OCI-LY7 (cell line): ENCODE data around the gene PVALEF.

ENCODE experiments used
- CTCF ChIP-seq: fragments of 200-600 bp; sonication (generic); conservative IDR thresholded peaks from 2 replicates; pipeline ENCODE4 v1.5.1; 2014; ENCODE audit warnings: mild to moderate bottlenecking, antibody characterized with exemption, low read length, moderate library complexity, mixed read lengths
- EZH2phosphoT487 ChIP-seq: fragments of 200-600 bp; sonication (generic); IDR thresholded peaks from 2 replicates; pipeline ENCODE4 v1.6.1; 2018; ENCODE audit warnings: low read depth, borderline replicate concordance, mild to moderate bottlenecking, mixed run types, antibody characterized with exemption, low read length, moderate library complexity, mixed read lengths

- TF ChIP-seq CTCF (no peak), EZH2phosphoT487 (no peak)
Observed at GRCh38 chr17:81203136-81203535, 37.8 kb downstream of the PVALEF start.
